ENCODE measurements around the gene TNS3. TPM values are rescaled to one million over a fixed set of nuclear protein-coding genes. Genes with fewer than 3 reads are reported as not detected.

The TNS3 gene
- total and polyA plus RNA-seq, 3 experiments from 2014 or later: 1.4 to 1.5 TPM; not detected in 1

DNA sequence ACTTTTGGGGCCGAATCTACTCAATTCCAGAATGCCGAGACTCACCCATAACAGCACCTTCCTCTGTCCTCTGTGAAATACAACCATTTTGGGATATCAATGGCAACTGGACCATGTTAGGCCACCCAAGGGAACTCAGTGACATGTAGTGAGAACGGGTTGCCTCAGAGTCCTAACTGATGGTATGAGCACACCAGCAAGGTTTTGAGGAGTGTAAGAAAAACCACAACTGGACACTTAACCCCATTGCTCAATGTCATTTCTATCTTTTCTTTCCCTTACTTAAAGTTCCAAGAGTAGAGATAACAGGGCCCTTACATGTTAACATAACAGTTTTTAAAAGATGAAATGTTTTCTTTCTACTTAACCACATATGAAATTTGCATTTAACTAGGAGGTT is 67.1 kb downstream of the TNS3 start:
- CTCF ChIA-PET: no interaction called here
- H3K4me3 ChIP-seq (ENCODE audit: low read length): no peak overlapping the region
- H3K36me3 ChIP-seq (ENCODE audit: insufficient read depth, low read length): no peaks in the 10 kb centered on the region
- no peaks in the 10 kb centered on the region for H3K4me1 Mint-ChIP-seq
- no peak for DNase-seq
- no peak overlapping the region for H3K27ac ChIP-seq (ENCODE audit: low read depth, low read length)
- H3K9me3 ChIP-seq (ENCODE audit: low read length): no peaks in the 10 kb centered on the region
- H3K4me1 ChIP-seq (ENCODE audit: insufficient read depth, low read length): no peaks in the 10 kb centered on the region
- H3K36me3 Mint-ChIP-seq: no peaks in the 10 kb centered on the region
- POLR2A ChIA-PET: no interaction called here
- no peaks in the 10 kb centered on the region for H3K27me3 Mint-ChIP-seq
- H3K9me3 Mint-ChIP-seq: peaks cover 0 to 3% (median 0%) of the 10 kb centered on the region in 5 donors
- no peak overlapping the region for H3K27ac Mint-ChIP-seq
- no peaks in the 10 kb centered on the region for H3K27me3 ChIP-seq (ENCODE audit: insufficient read depth, low read length, poor library complexity, severe bottlenecking)
- no peak overlapping the region for H3K4me3 Mint-ChIP-seq

DNA sequence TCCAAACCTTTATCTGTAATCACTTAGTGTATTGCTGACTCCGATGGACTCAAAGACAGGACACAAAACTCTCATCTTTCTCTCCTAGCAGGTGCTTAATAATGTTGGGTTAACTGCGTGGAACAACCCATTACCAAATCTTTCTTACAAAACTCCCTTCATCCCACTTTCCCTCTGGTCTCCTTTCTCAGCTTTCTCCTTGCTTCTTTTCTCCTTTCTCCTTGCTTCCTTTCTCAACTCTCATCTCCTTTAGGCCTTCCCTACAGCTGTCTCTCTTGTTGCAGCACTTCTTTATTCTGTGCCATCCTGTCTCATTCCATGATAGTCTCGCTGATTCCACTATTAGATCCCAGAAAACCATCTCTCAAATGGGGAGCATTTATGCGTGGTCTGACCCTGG is 67.5 kb downstream of the TNS3 start:
- Histone ChIP-seq H3K4me3 (ENCODE audit: low read length) (no peak overlapping the region), H3K27me3 (ENCODE audit: insufficient read depth, low read length, poor library complexity, severe bottlenecking) (no peaks in the 10 kb centered on the region), H3K4me1 (ENCODE audit: insufficient read depth, low read length) (no peaks in the 10 kb centered on the region), H3K27ac (ENCODE audit: low read depth, low read length) (no peak overlapping the region), H3K9me3 (ENCODE audit: low read length) (no peaks in the 10 kb centered on the region), H3K36me3 (ENCODE audit: insufficient read depth, low read length) (no peaks in the 10 kb centered on the region)
- H3K4me1 Mint-ChIP-seq: no peaks in the 10 kb centered on the region
- ChIA-PET CTCF (no interaction called here), POLR2A (no interaction called here)
- no peak overlapping the region for H3K27ac Mint-ChIP-seq
- no peak overlapping the region for H3K4me3 Mint-ChIP-seq
- H3K36me3 Mint-ChIP-seq: no peaks in the 10 kb centered on the region
- H3K9me3 Mint-ChIP-seq: peaks cover 0 to 3% (median 0%) of the 10 kb centered on the region in 5 donors
- no peaks in the 10 kb centered on the region for H3K27me3 Mint-ChIP-seq
- DNase-seq: no peak

DNA sequence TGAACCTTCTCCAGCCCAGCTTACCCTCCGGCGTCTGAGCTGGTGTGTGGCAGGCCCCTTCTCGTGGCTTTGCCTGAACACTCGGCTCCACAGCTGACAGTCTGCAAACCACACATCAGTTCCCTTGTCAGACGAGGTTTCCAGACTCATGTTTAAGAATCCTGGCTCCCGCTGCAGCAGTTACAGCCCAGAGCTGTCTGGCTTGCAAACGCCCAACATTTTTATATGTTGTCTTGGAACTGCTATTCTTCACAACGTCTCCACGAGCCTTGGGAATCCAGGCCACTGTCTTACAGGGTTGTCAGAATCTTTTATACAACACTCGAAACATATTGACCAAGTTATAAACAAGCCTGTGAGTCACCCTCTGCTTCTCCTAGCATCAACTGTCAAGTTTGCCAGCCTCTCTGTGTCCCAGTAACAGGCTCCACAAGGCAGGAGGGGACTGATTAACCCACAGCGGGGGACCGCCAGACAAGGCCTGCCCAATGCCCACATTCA is 68.1 kb downstream of the TNS3 start:
- DNase-seq: no peak
- Histone ChIP-seq H3K27ac (ENCODE audit: low read depth, low read length) (no peak overlapping the region), H3K36me3 (ENCODE audit: insufficient read depth, low read length) (no peaks in the 10 kb centered on the region), H3K4me3 (ENCODE audit: low read length) (no peak overlapping the region), H3K27me3 (ENCODE audit: insufficient read depth, low read length, poor library complexity, severe bottlenecking) (no peaks in the 10 kb centered on the region), H3K9me3 (ENCODE audit: low read length) (no peaks in the 10 kb centered on the region), H3K4me1 (ENCODE audit: insufficient read depth, low read length) (no peaks in the 10 kb centered on the region)
- ChIA-PET CTCF (no interaction called here), POLR2A (no interaction called here)
- Mint-ChIP-seq H3K4me3 (no peak overlapping the region), H3K27me3 (no peaks in the 10 kb centered on the region), H3K4me1 (no peaks in the 10 kb centered on the region), H3K27ac (no peak overlapping the region), H3K9me3 (peaks cover 0 to 3% (median 0%) of the 10 kb centered on the region in 5 donors), H3K36me3 (no peaks in the 10 kb centered on the region)

DNA sequence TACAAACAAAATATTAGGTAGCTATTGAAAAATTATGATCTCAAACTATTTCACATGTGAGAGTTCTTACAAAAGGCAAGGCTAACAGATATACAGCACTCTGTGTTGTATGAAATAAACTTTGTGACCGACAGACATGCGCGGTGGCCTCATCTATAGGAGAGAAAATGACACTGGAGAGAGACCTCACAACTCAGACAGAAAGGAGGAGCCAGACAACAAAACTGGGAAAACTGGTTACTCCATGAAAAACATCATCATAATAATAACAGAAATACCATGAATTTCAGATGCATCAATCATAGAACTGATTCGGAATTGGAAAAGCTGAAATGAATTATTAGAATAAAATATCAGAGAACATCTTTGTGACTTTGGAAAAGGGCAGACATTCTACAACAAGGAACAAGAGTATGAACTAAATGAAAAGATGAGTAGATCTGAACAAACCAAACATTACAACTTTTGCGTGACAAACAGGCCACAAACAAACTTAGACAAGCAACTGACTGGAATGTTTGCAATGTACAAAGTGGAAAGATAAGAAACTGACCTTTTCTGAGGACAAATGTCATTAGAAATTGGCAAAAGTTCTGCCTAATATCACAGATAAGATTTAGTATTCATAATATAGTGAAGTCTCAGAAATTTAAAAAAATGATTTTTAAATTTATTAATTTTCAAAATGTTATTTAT is 69.3 kb downstream of the TNS3 start:
- H3K4me3 Mint-ChIP-seq: no peak overlapping the region
- H3K27me3 Mint-ChIP-seq: no peaks in the 10 kb centered on the region
- DNase-seq: no peak
- Histone ChIP-seq H3K36me3 (ENCODE audit: insufficient read depth, low read length) (no peaks in the 10 kb centered on the region), H3K4me1 (ENCODE audit: insufficient read depth, low read length) (no peaks in the 10 kb centered on the region), H3K27ac (ENCODE audit: low read depth, low read length) (no peak overlapping the region), H3K4me3 (ENCODE audit: low read length) (no peak overlapping the region), H3K9me3 (ENCODE audit: low read length) (no peaks in the 10 kb centered on the region), H3K27me3 (ENCODE audit: insufficient read depth, low read length, poor library complexity, severe bottlenecking) (no peaks in the 10 kb centered on the region)
- peaks cover 0 to 2% (median 0%) of the 10 kb centered on the region in 5 donors for H3K9me3 Mint-ChIP-seq
- ChIA-PET CTCF (no interaction called here), POLR2A (no interaction called here)
- no peaks in the 10 kb centered on the region for H3K36me3 Mint-ChIP-seq
- H3K4me1 Mint-ChIP-seq: no peaks in the 10 kb centered on the region
- H3K27ac Mint-ChIP-seq: no peak overlapping the region

DNA sequence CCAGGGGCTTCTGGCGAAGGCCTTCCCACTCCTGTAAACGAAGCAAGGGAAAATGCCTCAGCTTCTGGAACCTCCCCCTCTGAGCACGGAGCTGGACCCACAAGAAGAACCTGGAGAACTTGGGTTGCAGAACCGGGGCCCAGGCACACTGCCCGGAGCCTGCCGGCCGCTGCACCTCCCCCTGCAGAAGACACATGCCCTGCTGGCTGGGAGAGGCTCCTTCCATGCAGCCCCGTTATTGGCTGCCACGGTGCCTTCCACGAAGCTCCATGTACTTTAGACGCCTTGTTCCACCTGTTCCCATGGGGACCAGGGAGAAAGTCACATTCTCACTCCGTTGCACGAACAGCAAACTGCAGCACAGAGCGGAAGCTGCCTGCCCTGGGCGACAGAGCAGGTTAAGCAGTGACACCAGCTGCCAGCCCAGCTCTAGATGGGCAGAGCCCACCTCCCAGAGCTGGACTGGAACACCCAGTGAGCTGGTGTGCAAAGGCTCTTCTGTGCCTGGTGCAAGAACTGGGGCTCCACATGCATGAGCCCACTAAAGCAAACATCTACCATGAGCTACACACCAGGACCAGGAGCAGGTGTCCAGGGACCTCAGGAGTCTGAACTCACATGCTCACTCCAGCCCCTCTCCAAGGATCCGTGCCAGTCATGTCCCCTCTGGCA is 70.1 kb downstream of the TNS3 start:
- H3K9me3 ChIP-seq (ENCODE audit: low read length): no peaks in the 10 kb centered on the region
- no peak for DNase-seq
- H3K27ac Mint-ChIP-seq: no peak overlapping the region
- H3K27ac ChIP-seq (ENCODE audit: low read depth, low read length): no peak overlapping the region
- peaks cover 0 to 3% (median 0%) of the 10 kb centered on the region in 5 donors for H3K9me3 Mint-ChIP-seq
- H3K27me3 ChIP-seq (ENCODE audit: insufficient read depth, low read length, poor library complexity, severe bottlenecking): no peaks in the 10 kb centered on the region
- H3K4me3 Mint-ChIP-seq: no peak overlapping the region
- H3K4me1 Mint-ChIP-seq: no peaks in the 10 kb centered on the region
- no peaks in the 10 kb centered on the region for H3K36me3 ChIP-seq (ENCODE audit: insufficient read depth, low read length)
- no peak overlapping the region for H3K4me3 ChIP-seq (ENCODE audit: low read length)
- no peaks in the 10 kb centered on the region for H3K36me3 Mint-ChIP-seq
- POLR2A ChIA-PET: no interaction called here
- CTCF ChIA-PET: no interaction called here
- no peaks in the 10 kb centered on the region for H3K27me3 Mint-ChIP-seq
- H3K4me1 ChIP-seq (ENCODE audit: insufficient read depth, low read length): no peaks in the 10 kb centered on the region

DNA sequence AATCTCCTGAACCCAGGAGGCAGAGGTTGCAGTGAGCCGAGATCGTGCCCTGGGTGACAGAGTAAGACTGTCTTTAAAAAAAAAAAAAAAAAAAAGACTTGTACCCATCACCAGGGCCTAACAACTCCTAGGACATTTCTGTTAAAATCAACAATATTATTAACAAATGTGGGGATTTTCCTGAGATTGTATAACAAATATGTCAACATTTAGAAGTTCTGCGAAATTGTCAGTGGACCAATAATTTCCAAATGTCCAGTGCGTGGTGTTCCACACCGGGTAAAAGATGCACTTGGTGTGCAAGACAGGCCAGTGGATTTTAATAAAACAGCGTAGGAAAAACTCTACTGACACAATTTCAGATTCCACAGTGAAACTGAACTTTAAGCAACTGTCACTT is 71.1 kb downstream of the TNS3 start:
- ChIA-PET CTCF (no interaction called here), POLR2A (no interaction called here)
- Mint-ChIP-seq H3K4me1 (no peaks in the 10 kb centered on the region), H3K36me3 (no peaks in the 10 kb centered on the region), H3K27ac (no peak overlapping the region), H3K4me3 (no peak overlapping the region), H3K9me3 (peaks cover 0 to 3% (median 0%) of the 10 kb centered on the region in 5 donors), H3K27me3 (no peaks in the 10 kb centered on the region)
- no peak overlapping the region for H3K4me3 ChIP-seq (ENCODE audit: low read length)
- H3K27me3 ChIP-seq (ENCODE audit: insufficient read depth, low read length, poor library complexity, severe bottlenecking): no peaks in the 10 kb centered on the region
- no peaks in the 10 kb centered on the region for H3K9me3 ChIP-seq (ENCODE audit: low read length)
- no peak for DNase-seq
- H3K36me3 ChIP-seq (ENCODE audit: insufficient read depth, low read length): no peaks in the 10 kb centered on the region
- no peaks in the 10 kb centered on the region for H3K4me1 ChIP-seq (ENCODE audit: insufficient read depth, low read length)
- no peak overlapping the region for H3K27ac ChIP-seq (ENCODE audit: low read depth, low read length)

DNA sequence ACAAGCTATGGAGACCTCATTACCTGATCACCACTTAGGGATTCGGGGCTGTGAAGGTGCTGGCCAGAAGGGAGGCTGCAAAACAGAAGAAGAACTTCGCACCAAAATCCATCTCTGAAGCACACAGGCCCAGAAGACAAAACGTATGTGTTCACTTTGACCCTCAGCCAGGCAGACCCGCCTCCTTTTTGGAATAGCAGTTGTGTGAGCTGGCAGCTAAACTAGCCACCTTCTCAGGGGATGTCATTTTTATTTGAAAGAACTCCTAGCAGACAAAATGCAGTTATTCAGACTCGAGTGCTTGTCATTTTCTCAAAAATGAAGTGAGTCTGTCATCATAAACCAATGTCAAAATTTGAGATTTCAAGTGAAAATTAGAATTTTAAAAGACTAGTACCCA is 71.7 kb downstream of the TNS3 start:
- Mint-ChIP-seq H3K36me3 (no peaks in the 10 kb centered on the region), H3K27me3 (no peaks in the 10 kb centered on the region), H3K9me3 (peaks cover 0 to 3% (median 0%) of the 10 kb centered on the region in 5 donors), H3K4me1 (no peaks in the 10 kb centered on the region), H3K27ac (no peak overlapping the region), H3K4me3 (no peak overlapping the region)
- ChIA-PET CTCF (no interaction called here), POLR2A (no interaction called here)
- no peaks in the 10 kb centered on the region for H3K36me3 ChIP-seq (ENCODE audit: insufficient read depth, low read length)
- no peaks in the 10 kb centered on the region for H3K4me1 ChIP-seq (ENCODE audit: insufficient read depth, low read length)
- no peaks in the 10 kb centered on the region for H3K27me3 ChIP-seq (ENCODE audit: insufficient read depth, low read length, poor library complexity, severe bottlenecking)
- H3K4me3 ChIP-seq (ENCODE audit: low read length): no peak overlapping the region
- DNase-seq: no peak
- H3K9me3 ChIP-seq (ENCODE audit: low read length): no peaks in the 10 kb centered on the region
- no peak overlapping the region for H3K27ac ChIP-seq (ENCODE audit: low read depth, low read length)

DNA sequence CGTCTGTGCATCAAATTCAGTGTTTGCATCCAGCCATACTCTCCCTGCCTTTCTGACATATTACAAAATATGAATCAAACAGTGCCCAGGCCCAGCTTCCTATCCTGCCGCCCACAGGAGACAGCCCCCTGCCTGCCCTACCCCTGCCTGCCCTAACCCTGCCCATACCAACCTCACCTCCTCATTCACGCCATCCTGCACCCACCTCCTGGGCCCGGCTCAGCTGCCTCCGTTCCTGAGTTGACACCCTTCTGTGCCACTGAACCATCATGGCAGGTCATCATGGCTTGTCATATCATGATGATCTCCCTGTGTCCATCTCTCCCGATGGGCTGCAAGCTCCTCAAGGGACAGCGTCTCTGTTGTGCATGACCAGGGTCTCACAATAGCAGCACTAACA is 72.3 kb downstream of the TNS3 start:
- Histone ChIP-seq H3K4me1 (ENCODE audit: insufficient read depth, low read length) (no peaks in the 10 kb centered on the region), H3K27me3 (ENCODE audit: insufficient read depth, low read length, poor library complexity, severe bottlenecking) (no peaks in the 10 kb centered on the region), H3K4me3 (ENCODE audit: low read length) (no peak overlapping the region), H3K9me3 (ENCODE audit: low read length) (no peaks in the 10 kb centered on the region), H3K27ac (ENCODE audit: low read depth, low read length) (no peak overlapping the region), H3K36me3 (ENCODE audit: insufficient read depth, low read length) (no peaks in the 10 kb centered on the region)
- Mint-ChIP-seq H3K9me3 (peaks cover 0 to 3% (median 0%) of the 10 kb centered on the region in 5 donors), H3K36me3 (no peaks in the 10 kb centered on the region), H3K27ac (no peak overlapping the region), H3K4me3 (no peak overlapping the region), H3K4me1 (no peaks in the 10 kb centered on the region), H3K27me3 (no peaks in the 10 kb centered on the region)
- no peak for DNase-seq
- ChIA-PET POLR2A (no interaction called here), CTCF (no interaction called here)

Data from CD8-positive, alpha-beta memory T cell (primary cell).